Hematopoietic multipotent progenitor cell treated with erythropoietin and hydrocortisone succinate and interleukin-3 and kit ligand, for 4 days (in vitro differentiated cells): ENCODE measurements around the gene CALN1.
"Not testable (repeated sequence)": the region's sequence is repeated elsewhere in the genome, so short reads cannot be mapped to it uniquely, and the experiment has no call there.

Experiments
- DNase-seq: peaks from one replicate; pipeline ENCODE4 v3.0.0-alpha.2; 2015

Gene CALN1

GRCh38 chr7:72265071-72265904 lies 146.8 kb downstream of the CALN1 start:
- no peak for DNase-seq

GRCh38 chr7:72260406-72260805 lies 151.7 kb downstream of the CALN1 start:
- DNase-seq = no peak

- DNase-seq = no peak
Observed at GRCh38 chr7:72258074-72258473, 154.1 kb downstream of the CALN1 start.

GRCh38 chr7:72254455-72254854 lies 157.7 kb downstream of the CALN1 start:
- DNase-seq = peak; percentile 34

- DNase-seq = no peak
Observed at GRCh38 chr7:72249106-72249505, 163.0 kb downstream of the CALN1 start.

GRCh38 chr7:72244826-72245398 lies 167.2 kb downstream of the CALN1 start:
- DNase-seq = no peak

- DNase-seq = no peak
Observed at GRCh38 chr7:72243329-72243728, 168.8 kb downstream of the CALN1 start.

- no peak for DNase-seq
Observed at GRCh38 chr7:72235351-72235750, 176.8 kb downstream of the CALN1 start.

GRCh38 chr7:72234086-72234485 lies 178.1 kb downstream of the CALN1 start:
- DNase-seq = no peak

- no peak for DNase-seq
Observed at GRCh38 chr7:72230281-72230680, 181.9 kb downstream of the CALN1 start.

- DNase-seq = peak; percentile 31
Observed at GRCh38 chr7:72223351-72223750, 188.8 kb downstream of the CALN1 start.

GRCh38 chr7:72222136-72222535 lies 190.0 kb downstream of the CALN1 start:
- no peak for DNase-seq

GRCh38 chr7:72219500-72219899 lies 192.6 kb downstream of the CALN1 start:
- DNase-seq = no peak

GRCh38 chr7:72217151-72217550 lies 195.0 kb downstream of the CALN1 start:
- no peak for DNase-seq

- no peak for DNase-seq
Observed at GRCh38 chr7:72213769-72214168, 198.4 kb downstream of the CALN1 start.

- DNase-seq = no peak
Observed at GRCh38 chr7:72213081-72213480, 199.1 kb downstream of the CALN1 start.

- no peak for DNase-seq
Observed at GRCh38 chr7:72211175-72211574, 201.0 kb downstream of the CALN1 start.

GRCh38 chr7:72209006-72209405 lies 203.1 kb downstream of the CALN1 start:
- not testable (repeated sequence) for DNase-seq

- DNase-seq = no peak
Observed at GRCh38 chr7:72196176-72196575, 216.0 kb downstream of the CALN1 start.

- no peak for DNase-seq
Observed at GRCh38 chr7:72190919-72191318, 221.2 kb downstream of the CALN1 start.

- DNase-seq = no peak
Observed at GRCh38 chr7:72190146-72190545, 222.0 kb downstream of the CALN1 start.

- no peak for DNase-seq
Observed at GRCh38 chr7:72187179-72187578, 225.0 kb downstream of the CALN1 start.

GRCh38 chr7:72183835-72184234 lies 228.3 kb downstream of the CALN1 start:
- DNase-seq = peak; percentile 63

- DNase-seq = no peak
Observed at GRCh38 chr7:72182036-72182435, 230.1 kb downstream of the CALN1 start.

- no peak for DNase-seq
Observed at GRCh38 chr7:72176875-72177274, 235.3 kb downstream of the CALN1 start.
